H1 (cell line): Measurements from ENCODE around the gene NRP2. TPM values are rescaled to one million over a fixed set of nuclear protein-coding genes. Genes with fewer than 3 reads are reported as not detected.

Experiments used
- CTCF ChIA-PET: fragments of 300-600 bp; sonication (Branson Sonifier 250); formaldehyde crosslinking; loops from one replicate; lab custom pipeline; 2021; ENCODE audit not compliant: partially characterized antibody; lab: Charles Lee
- POLR2A ChIA-PET: fragments of 300-600 bp; sonication (Branson Sonifier 250); formaldehyde crosslinking; loops from one replicate; lab custom pipeline; 2021; ENCODE audit warnings: inconsistent platforms; ENCODE audit not compliant: partially characterized antibody; lab: Charles Lee
- DNase-seq, 2 experiments: peaks; one replicate each; pipeline versions ENCODE4 v3.0.0 to v3.0.0-alpha.2; 2010 to 2022; ENCODE audit warnings: low spot score in 2 of 2, low read depth in 1 of 2, mixed read lengths in 1 of 2
- FAIRE-seq: peaks from 2 replicates; lab custom pipeline; 2011; peaks lifted over from hg19 to GRCh38; lab: Jason Lieb, UNC
- H2AFZ ChIP-seq: 2 replicates; pipeline ENCODE4 v1.8.1; 2012; ENCODE audit warnings: low read length, inconsistent platforms
- H2AK5ac ChIP-seq: 2 replicates; pipeline ENCODE4 v1.6.1; 2013; ENCODE audit warnings: low read depth, low read length
- H2BK120ac ChIP-seq: replicated peaks from 2 replicates; pipeline ENCODE3; 2013; ENCODE audit warnings: low read depth, low read length, inconsistent platforms
- H2BK12ac ChIP-seq: 2 replicates; pipeline ENCODE4 v1.6.1; 2013; ENCODE audit warnings: low read depth, low read length
- H2BK15ac ChIP-seq: 2 replicates; pipeline ENCODE4 v1.6.1; 2013; ENCODE audit warnings: low read length
- H2BK20ac ChIP-seq: 2 replicates; pipeline ENCODE4 v1.6.1; 2013; ENCODE audit warnings: low read length
- H2BK5ac ChIP-seq: 2 replicates; pipeline ENCODE4 v1.6.1; 2013; ENCODE audit warnings: low read depth, low read length
- H3K14ac ChIP-seq: 2 replicates; pipeline ENCODE4 v1.6.1; 2013; ENCODE audit warnings: inconsistent platforms; ENCODE audit not compliant: insufficient read length
- H3K18ac ChIP-seq: 2 replicates; pipeline ENCODE4 v1.6.1; 2013; ENCODE audit warnings: low read length; ENCODE audit errors: extremely low read depth
- H3K23ac ChIP-seq: 2 replicates; pipeline ENCODE4 v1.6.1; 2013; ENCODE audit warnings: inconsistent platforms; ENCODE audit not compliant: insufficient read length
- H3K23me2 ChIP-seq: 2 replicates; pipeline ENCODE4 v1.6.1; 2013; ENCODE audit warnings: low read depth, low read length
- H3K27ac ChIP-seq: 2 replicates; pipeline ENCODE4 v1.6.1; 2011; ENCODE audit warnings: low read depth, low read length, inconsistent platforms
- H3K27me3 ChIP-seq, 4 experiments: replicated peaks in 1 of 4; 1 replicate in 1 of 4; 2 replicates in 3 of 4; pipeline versions ENCODE4 v1.6.1 to v1.8.1; 2011 to 2013; ENCODE audit warnings: low read length in 3 of 4, mild to moderate bottlenecking in 3 of 4, inconsistent platforms in 2 of 4, mixed read lengths in 2 of 4, moderate library complexity in 1 of 4; ENCODE audit not compliant: control insufficient read depth in 3 of 4, insufficient read depth in 3 of 4; ENCODE audit errors: extremely low read depth in 1 of 4
- H3K36me3 ChIP-seq, 4 experiments: 2 replicates each; pipeline versions ENCODE4 v1.6.1 to v1.8.1; 2011 to 2013; ENCODE audit warnings: mild to moderate bottlenecking in 4 of 4, low read length in 3 of 4, moderate library complexity in 2 of 4, control low read depth in 1 of 4, inconsistent platforms in 1 of 4; ENCODE audit not compliant: insufficient read depth in 4 of 4, control insufficient read depth in 2 of 4
- H3K4ac ChIP-seq: replicated peaks from 2 replicates; pipeline ENCODE3; 2013; ENCODE audit warnings: low read length, low read depth, mixed read lengths, inconsistent platforms; ENCODE audit not compliant: insufficient read length
- H3K4me1 ChIP-seq, 4 experiments: replicated peaks in 1 of 4; 1 replicate in 1 of 4; 2 replicates in 3 of 4; pipeline versions ENCODE4 v1.6.1 to v1.8.1; 2011 to 2013; ENCODE audit warnings: low read length in 3 of 4, inconsistent platforms in 2 of 4, mixed read lengths in 1 of 4; ENCODE audit not compliant: insufficient read depth in 4 of 4, control insufficient read depth in 3 of 4
- H3K4me2 ChIP-seq, 2 experiments: 2 replicates each; pipeline versions ENCODE4 v1.6.1 to v1.8.1; 2011 to 2013; ENCODE audit warnings: low read depth in 2 of 2, low read length in 2 of 2, control low read depth in 1 of 2, inconsistent platforms in 1 of 2, mild to moderate bottlenecking in 1 of 2; ENCODE audit not compliant: insufficient read depth in 1 of 2
- H3K4me3 ChIP-seq, 4 experiments: fragments of 200-600, 300-600 bp in 1 of 4; sonication (generic), shearing (Covaris generic), sonication (Bioruptor Twin) in 1 of 4; 2 replicates each; pipeline versions ENCODE4 v1.5.1 to v1.8.1; 2011 to 2016; ENCODE audit warnings: low read length in 4 of 4, low read depth in 3 of 4, control low read depth in 2 of 4, inconsistent platforms in 2 of 4, mild to moderate bottlenecking in 2 of 4, mixed read lengths in 1 of 4, moderate library complexity in 1 of 4; ENCODE audit not compliant: insufficient read depth in 2 of 4; ENCODE audit errors: extremely low read depth in 1 of 4
- H3K56ac ChIP-seq: replicated peaks from 2 replicates; pipeline ENCODE3; 2013; ENCODE audit warnings: low read depth, mild to moderate bottlenecking, mixed read lengths, low read length, inconsistent platforms; ENCODE audit not compliant: insufficient read length
- H3K79me1 ChIP-seq: 2 replicates; pipeline ENCODE4 v1.6.1; 2013; ENCODE audit warnings: low read depth, low read length, control low read depth
- H3K79me2 ChIP-seq, 2 experiments: 2 replicates each; pipeline versions ENCODE4 v1.6.1 to v1.8.1; 2012 to 2013; ENCODE audit warnings: low read length in 2 of 2, mild to moderate bottlenecking in 2 of 2, inconsistent platforms in 1 of 2; ENCODE audit not compliant: insufficient read depth in 2 of 2, control insufficient read depth in 1 of 2
- H3K9ac ChIP-seq, 4 experiments: replicated peaks in 1 of 4; 1 replicate in 1 of 4; 2 replicates in 3 of 4; pipeline versions ENCODE4 v1.6.1 to v1.8.1; 2011 to 2013; ENCODE audit warnings: low read depth in 3 of 4, low read length in 3 of 4, control low read depth in 2 of 4, mild to moderate bottlenecking in 2 of 4, moderate library complexity in 2 of 4, inconsistent platforms in 1 of 4; ENCODE audit errors: extremely low read depth in 1 of 4
- H3K9me3 ChIP-seq, 2 experiments: 2 replicates each; pipeline versions ENCODE4 v1.6.1 to v1.8.1; 2012 to 2013; ENCODE audit warnings: mild to moderate bottlenecking in 2 of 2, moderate library complexity in 2 of 2, control low read depth in 1 of 2, inconsistent platforms in 1 of 2, low read depth in 1 of 2, low read length in 1 of 2, mixed read lengths in 1 of 2; ENCODE audit not compliant: insufficient read depth in 2 of 2
- H4K20me1 ChIP-seq, 2 experiments: replicated peaks in 1 of 2; 2 replicates each; pipeline versions ENCODE3 to v1.8.1; 2011 to 2013; ENCODE audit warnings: inconsistent platforms in 2 of 2, low read length in 2 of 2, mild to moderate bottlenecking in 1 of 2; ENCODE audit not compliant: insufficient read depth in 2 of 2, control insufficient read depth in 1 of 2
- H4K5ac ChIP-seq: 2 replicates; pipeline ENCODE4 v1.6.1; 2013; ENCODE audit warnings: low read length, low read depth, mixed read lengths, inconsistent platforms; ENCODE audit not compliant: insufficient read length
- H4K8ac ChIP-seq: 2 replicates; pipeline ENCODE4 v1.8.0; 2013; ENCODE audit warnings: mild to moderate bottlenecking, moderate library complexity, low read length, inconsistent platforms; ENCODE audit not compliant: insufficient read depth; ENCODE audit errors: extremely low read depth
- H4K91ac ChIP-seq: replicated peaks from 2 replicates; pipeline ENCODE3; 2013; ENCODE audit warnings: low read length, mixed read lengths, inconsistent platforms; ENCODE audit not compliant: insufficient read length
- CBX8 ChIP-seq: fragments of 300-800, 300-1000 bp; sonication (generic); IDR thresholded peaks from 2 replicates; pipeline ENCODE4 v1.7.1; 2016; ENCODE audit warnings: low read depth, low read length, borderline replicate concordance
- CHD2 ChIP-seq: IDR thresholded peaks from 2 replicates; pipeline ENCODE4 v1.6.1; 2012; ENCODE audit warnings: low read length, improper control_type of control experiment
- CTCF ChIP-seq, 3 experiments: IDR thresholded peaks; 1 replicate in 2 of 3; 2 replicates in 1 of 3; pipeline versions ENCODE4 v1.5.1 to v1.6.1; 2011; ENCODE audit warnings: low read length in 3 of 3, mild to moderate bottlenecking in 3 of 3, inconsistent platforms in 2 of 3, low read depth in 1 of 3, moderate library complexity in 1 of 3; ENCODE audit not compliant: insufficient read depth in 1 of 3; ENCODE audit errors: control extremely low read depth in 1 of 3
- GABPA ChIP-seq: IDR thresholded peaks from 2 replicates; pipeline ENCODE4 v1.6.1; 2011; ENCODE audit warnings: mild to moderate bottlenecking, low read length, moderate library complexity, borderline replicate concordance; ENCODE audit not compliant: insufficient read depth
- HDAC6 ChIP-seq: IDR thresholded peaks from one replicate; pipeline ENCODE4 v1.7.1; 2012; ENCODE audit warnings: low read depth, mild to moderate bottlenecking, inconsistent platforms, low read length, moderate library complexity
- KDM4A ChIP-seq: IDR thresholded peaks from one replicate; pipeline ENCODE4 v1.7.1; 2012; ENCODE audit warnings: low read depth, mild to moderate bottlenecking, moderate library complexity, low read length, inconsistent platforms; ENCODE audit not compliant: severe bottlenecking
- NANOG ChIP-seq: IDR thresholded peaks from 2 replicates; pipeline ENCODE4 v1.6.1; 2011; ENCODE audit warnings: low read length, low read depth, mild to moderate bottlenecking, inconsistent platforms; ENCODE audit not compliant: insufficient read depth, poor library complexity, severe bottlenecking
- NRF1 ChIP-seq: IDR thresholded peaks from 2 replicates; pipeline ENCODE4 v1.6.1; 2011; ENCODE audit warnings: mild to moderate bottlenecking, low read depth, low read length, improper control_type of control experiment
- POLR2A ChIP-seq, 2 experiments: IDR thresholded peaks; 1 replicate in 1 of 2; 2 replicates in 1 of 2; pipeline ENCODE4 v1.6.1; 2011; ENCODE audit warnings: low read depth in 2 of 2, low read length in 2 of 2, mild to moderate bottlenecking in 2 of 2; ENCODE audit errors: control extremely low read depth in 1 of 2
- TAF7 ChIP-seq: optimal IDR thresholded peaks from 2 replicates; pipeline ENCODE3; 2011; ENCODE audit warnings: low read depth, mild to moderate bottlenecking, inconsistent platforms, low read length, moderate library complexity, borderline replicate concordance
- WGBS, 2 experiments: shearing (Covaris generic) in 1 of 2; methylation state at CpG; one replicate each; pipeline versions ENCODE4 v1.1.6 to v1.1.7; 2013 to 2015; ENCODE audit warnings: low lambda C conversion rate in 2 of 2, mixed read lengths in 2 of 2, inconsistent platforms in 1 of 2, low coverage in 1 of 2, missing lambda C conversion rate in 1 of 2; ENCODE audit not compliant: insufficient replicate concordance in 2 of 2, insufficient coverage in 1 of 2, insufficient read length in 1 of 2; ENCODE audit errors: extremely low coverage in 1 of 2, missing lambda C conversion rate in 1 of 2; 5-methylcytosine and 5-hydroxymethylcytosine counted together
- polyA plus RNA-seq, 7 experiments: library from polyadenylated mRNA; depleted of rRNA in 3 of 7; stranded (reverse) in 5 of 7; unstranded in 2 of 7; fragments of >200 nt in 5 of 7; fragments of 200-250 nt in 2 of 7; gene quantifications; 1 replicate in 5 of 7; 2 replicates in 1 of 7; 4 replicates in 1 of 7; pipeline versions ENCODE4 v1.2.1 to v1.2.3, GENCODE V29; 2011 to 2013; ENCODE audit warnings: missing spikeins in 2 of 7, mixed read lengths in 2 of 7
- total RNA-seq: library from RNA; stranded (reverse); fragmentation: NEBNext Ultra II Directional; extraction: Animal tissue kit (Norgen Biotek cat#: 25700); gene quantifications from 2 replicates; pipeline ENCODE4 v1.2.1, GENCODE V29; 2021

NRP2 gene
- total and polyA plus RNA-seq, 2 of the 8 experiments (the other 6 are each of a cell fraction or from before 2014, with no cell fraction given), result 32.0 to 37.8 TPM

GRCh38 chr2:205678541-205679142 is 3.7 kb upstream of the NRP2 start:
- no peak overlapping the region for H3K9ac ChIP-seq
- H3K79me2 ChIP-seq, result peaks cover 0 to 10% of the 10 kb centered on the region in 2 experiments; a peak in 2 of 4 replicates
- H3K27me3 ChIP-seq, result peaks cover 0 to 10% (median 6%) of the 10 kb centered on the region in 4 experiments; a peak in 5 of 7 replicates
- 82% methylated on average over 9 of the region's 9 CpGs; no CpG with 5 or more reads in 1 of the 2 experiments for WGBS, 2 experiments
- no peak overlapping the region for H3K18ac ChIP-seq
- H3K9me3 ChIP-seq, result no peaks in the 10 kb centered on the region
- H3K23ac ChIP-seq, result no peak overlapping the region
- ChIA-PET CTCF (interaction anchor here (0.6 to 2.1 kb wide), 43 partner anchors 9 to 1653 kb away, joined by 3 to 12 read pairs (median 4); no protein-coding TSS in a partner anchor), POLR2A (no interaction called here)
- peaks cover 3 to 11% (median 8%) of the 10 kb centered on the region in 4 experiments; a peak in 6 of 7 replicates for H3K4me1 ChIP-seq
- no peak overlapping the region for H3K4ac ChIP-seq
- peaks cover 6% of the 10 kb centered on the region for H3K23me2 ChIP-seq
- no peaks in the 10 kb centered on the region for H4K20me1 ChIP-seq
- H2BK20ac ChIP-seq, result no peak overlapping the region
- H4K8ac ChIP-seq, result no peak overlapping the region
- H3K14ac ChIP-seq, result no peak overlapping the region
- H2BK15ac ChIP-seq, result no peak overlapping the region
- FAIRE-seq (no peak), DNase-seq (peak in 1 of 2 experiments; percentile 10)
- no peak overlapping the region for H2BK120ac ChIP-seq
- H3K79me1 ChIP-seq, result no peaks in the 10 kb centered on the region
- no peak overlapping the region for H2BK5ac ChIP-seq
- H3K4me2 ChIP-seq, result no peak overlapping the region
- H4K5ac ChIP-seq, result no peak overlapping the region
- no peak overlapping the region for H2AK5ac ChIP-seq
- H4K91ac ChIP-seq, result no peak overlapping the region
- no peak overlapping the region for H3K56ac ChIP-seq
- H3K4me3 ChIP-seq, result no peak overlapping the region
- H3K36me3 ChIP-seq, result no peaks in the 10 kb centered on the region
- H3K27ac ChIP-seq, result no peak overlapping the region
- H2AFZ ChIP-seq, result no peak overlapping the region
- no peak overlapping the region; the same call in 1 of the 2 replicates for H2BK12ac ChIP-seq
- TF ChIP-seq CTCF (IDR thresholded peaks at IDR 0.05; ENCODE audit: control extremely low read depth in 1 of 3, insufficient read depth in 1 of 3, low read depth in 1 of 3, low read length in 3 of 3) (no peak), HDAC6 (no peak), CBX8 (no peak), NRF1 (no peak), GABPA (no peak), KDM4A (no peak), POLR2A (IDR thresholded peaks at IDR 0.05; ENCODE audit: control extremely low read depth in 1 of 2, low read depth in 2 of 2, low read length in 2 of 2) (no peak), NANOG (no peak), CHD2 (no peak), TAF7 (no peak)
